KMS-11 (cell line): ENCODE data around the gene GPR132.
"Not testable (repeated sequence)": the region's sequence is repeated elsewhere in the genome, so short reads cannot be mapped to it uniquely, and the experiment has no call there.

ENCODE experiments used
- H2AFZ ChIP-seq: fragments of 200-600 bp; sonication (generic); 2 replicates; pipeline ENCODE4 v1.6.1; 2016; ENCODE audit warnings: antibody characterized with exemption, mixed run types, low read depth
- H3K27ac ChIP-seq: fragments of 200-600 bp; sonication (generic); 2 replicates; pipeline ENCODE4 v1.6.1; 2016; ENCODE audit warnings: mild to moderate bottlenecking, mixed run types
- H3K27me3 ChIP-seq: fragments of 200-600 bp; sonication (generic); 2 replicates; pipeline ENCODE4 v1.6.1; 2017; ENCODE audit warnings: mild to moderate bottlenecking, low read depth, mixed run types, moderate library complexity; ENCODE audit not compliant: insufficient read depth
- H3K36me3 ChIP-seq: fragments of 200-600 bp; sonication (generic); 2 replicates; pipeline ENCODE4 v1.6.1; 2017; ENCODE audit warnings: mild to moderate bottlenecking, mixed run types; ENCODE audit not compliant: insufficient read depth
- H3K4me1 ChIP-seq: fragments of 200-600 bp; sonication (generic); 2 replicates; pipeline ENCODE4 v1.6.1; 2016; ENCODE audit warnings: mild to moderate bottlenecking, low read depth, mixed run types; ENCODE audit not compliant: poor library complexity, severe bottlenecking
- H3K4me2 ChIP-seq: fragments of 200-600 bp; sonication (generic); 2 replicates; pipeline ENCODE4 v1.7.0; 2016; ENCODE audit warnings: mild to moderate bottlenecking, mixed run types
- H3K4me3 ChIP-seq: fragments of 200-600 bp; sonication (generic); IDR thresholded peaks from 2 replicates; pipeline ENCODE4 v1.6.1; 2017; ENCODE audit warnings: low read depth, low read length, mixed read lengths; ENCODE audit not compliant: insufficient read depth
- H3K79me2 ChIP-seq: fragments of 200-600 bp; sonication (generic); 2 replicates; pipeline ENCODE4 v1.6.1; 2016; ENCODE audit warnings: low read depth, mixed run types; ENCODE audit not compliant: insufficient read depth
- H3K9ac ChIP-seq: fragments of 200-600 bp; sonication (generic); 2 replicates; pipeline ENCODE4 v1.6.1; 2016; ENCODE audit warnings: mild to moderate bottlenecking, mixed run types
- H4K20me1 ChIP-seq: fragments of 200-600 bp; sonication (generic); 2 replicates; pipeline ENCODE4 v1.6.1; 2016; ENCODE audit warnings: mild to moderate bottlenecking, mixed run types; ENCODE audit not compliant: insufficient read depth
- CTCF ChIP-seq: fragments of 200-600 bp; sonication (generic); conservative IDR thresholded peaks from 2 replicates; pipeline ENCODE4 v1.6.1; 2017; ENCODE audit warnings: low read depth, mild to moderate bottlenecking, antibody characterized with exemption, low read length, moderate library complexity, mixed read lengths

The GPR132 gene

DNA sequence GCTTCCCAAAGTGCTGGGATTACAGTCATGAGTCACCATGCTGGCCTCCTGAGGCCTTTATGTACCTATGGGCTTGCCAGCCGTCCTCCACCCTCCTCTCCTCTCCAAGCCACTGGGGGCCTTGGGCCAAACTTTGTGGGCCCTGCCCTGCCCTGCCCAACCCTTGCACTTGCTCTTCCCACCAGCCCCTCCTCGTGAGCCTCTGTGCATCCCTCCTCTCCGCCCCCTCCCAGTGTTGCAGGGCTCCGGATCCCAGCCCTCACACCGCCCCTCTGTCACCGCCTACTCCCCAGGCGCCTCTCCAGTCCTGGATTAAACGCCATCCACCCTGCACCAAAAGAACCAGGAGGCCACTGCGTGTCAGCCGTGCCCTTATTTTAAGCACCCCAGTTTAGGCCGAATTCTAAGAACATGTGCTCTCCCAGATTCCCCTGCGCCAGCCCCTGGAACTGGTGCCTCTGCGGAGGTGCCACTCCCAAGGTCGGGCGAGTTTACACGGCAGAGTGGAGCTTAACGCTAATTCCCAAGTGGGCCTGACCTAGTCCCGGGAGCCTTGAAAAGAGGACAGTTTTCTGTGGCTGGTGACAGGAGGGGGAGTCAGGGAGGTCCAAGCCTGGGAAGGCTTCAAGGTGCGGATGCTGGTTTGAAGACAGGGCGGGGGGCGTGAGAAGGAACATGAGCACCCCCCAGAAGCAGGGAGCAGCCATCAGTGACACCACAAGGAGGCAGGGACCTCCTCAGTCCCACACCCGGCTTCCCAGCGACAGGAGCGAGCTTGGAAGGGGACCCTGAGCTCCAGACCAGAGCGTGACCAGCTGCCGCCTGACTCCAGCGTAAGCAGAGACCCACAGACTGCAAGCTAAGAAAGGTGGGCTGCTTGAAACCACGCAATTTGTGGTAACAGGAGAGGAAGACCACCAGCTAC lies 23.1 kb downstream of the GPR132 start:
- H3K79me2 ChIP-seq, result no peaks in the 10 kb centered on the region
- no peak overlapping the region for H3K4me3 ChIP-seq
- H3K27ac ChIP-seq, result no peak overlapping the region
- H3K4me2 ChIP-seq, result no peak overlapping the region
- no peaks in the 10 kb centered on the region for H4K20me1 ChIP-seq
- H3K4me1 ChIP-seq, result peaks cover 4% of the 10 kb centered on the region
- no peaks in the 10 kb centered on the region; the same call in 1 of the 2 replicates for H3K27me3 ChIP-seq
- H3K36me3 ChIP-seq, result no peaks in the 10 kb centered on the region
- no peak overlapping the region for H2AFZ ChIP-seq
- no peak overlapping the region for H3K9ac ChIP-seq
- TF ChIP-seq CTCF, result no peak

DNA sequence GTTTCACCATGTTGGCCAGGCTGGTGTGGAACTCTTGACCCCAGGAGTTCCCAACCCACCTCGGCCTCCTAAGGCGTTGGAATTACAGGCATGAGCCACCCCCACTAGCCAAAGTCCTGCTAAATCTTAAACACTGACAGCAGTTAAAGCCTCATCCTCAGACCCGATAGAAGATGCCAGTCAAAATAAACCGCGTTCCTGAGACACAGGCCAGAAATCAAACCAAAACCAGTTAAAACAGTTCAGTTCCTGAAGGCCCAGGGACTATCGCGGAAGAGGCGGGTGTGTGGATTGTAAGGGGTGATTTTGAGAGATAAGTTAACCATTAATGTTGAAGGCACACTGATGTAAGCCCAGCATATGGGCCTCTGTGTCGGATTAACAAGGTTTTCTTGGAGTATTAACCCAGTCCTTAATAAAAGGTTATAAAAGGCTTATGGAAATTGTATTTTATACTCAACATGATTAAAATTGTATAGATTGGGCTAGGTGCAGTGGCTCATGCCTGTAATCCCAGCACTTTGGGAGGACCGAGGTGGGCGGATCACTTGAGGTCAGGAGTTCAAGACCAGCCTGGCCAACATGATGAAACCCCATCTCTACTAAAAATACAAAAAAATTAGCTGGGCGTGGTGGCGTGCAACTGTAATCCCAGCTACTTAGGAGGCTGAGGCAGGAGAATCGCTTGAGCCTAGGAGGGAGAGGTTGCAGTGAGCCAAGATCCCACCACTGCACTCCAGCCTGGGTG lies 25.6 kb downstream of the GPR132 start:
- TF ChIP-seq CTCF, result no peak
- no peak overlapping the region for H3K9ac ChIP-seq
- no peak overlapping the region for H3K27ac ChIP-seq
- H3K36me3 ChIP-seq, result no peaks in the 10 kb centered on the region
- H3K79me2 ChIP-seq, result no peaks in the 10 kb centered on the region
- no peak overlapping the region for H3K4me2 ChIP-seq
- no peaks in the 10 kb centered on the region for H3K4me1 ChIP-seq
- no peak overlapping the region for H2AFZ ChIP-seq
- no peaks in the 10 kb centered on the region for H3K27me3 ChIP-seq
- H4K20me1 ChIP-seq, result no peaks in the 10 kb centered on the region
- H3K4me3 ChIP-seq, result no peak overlapping the region

- not testable (repeated sequence) for H3K79me2 ChIP-seq, H3K4me1 ChIP-seq, H3K27me3 ChIP-seq, H3K36me3 ChIP-seq, H3K4me3 ChIP-seq, H3K27ac ChIP-seq, H3K4me2 ChIP-seq, H4K20me1 ChIP-seq, H2AFZ ChIP-seq, H3K9ac ChIP-seq
Measured at GRCh38 chr14:105035616-105036015, 29.6 kb downstream of the GPR132 start.

- Histone ChIP-seq H3K4me1 (no peaks in the 10 kb centered on the region), H4K20me1 (no peaks in the 10 kb centered on the region), H3K4me2 (no peak overlapping the region), H3K9ac (no peak overlapping the region), H3K27me3 (no peaks in the 10 kb centered on the region), H3K79me2 (no peaks in the 10 kb centered on the region), H3K36me3 (no peaks in the 10 kb centered on the region), H3K4me3 (no peak overlapping the region), H2AFZ (no peak overlapping the region), H3K27ac (no peak overlapping the region)
- TF ChIP-seq CTCF, result no peak
Measured at GRCh38 chr14:105034315-105035039, 30.8 kb downstream of the GPR132 start.

GRCh38 chr14:105033412-105033900 lies 31.8 kb downstream of the GPR132 start:
- not testable (repeated sequence) for H3K27ac ChIP-seq, H3K36me3 ChIP-seq, H3K9ac ChIP-seq, H3K4me2 ChIP-seq, H3K4me1 ChIP-seq, H4K20me1 ChIP-seq, H3K4me3 ChIP-seq, H3K79me2 ChIP-seq, H3K27me3 ChIP-seq, H2AFZ ChIP-seq

DNA sequence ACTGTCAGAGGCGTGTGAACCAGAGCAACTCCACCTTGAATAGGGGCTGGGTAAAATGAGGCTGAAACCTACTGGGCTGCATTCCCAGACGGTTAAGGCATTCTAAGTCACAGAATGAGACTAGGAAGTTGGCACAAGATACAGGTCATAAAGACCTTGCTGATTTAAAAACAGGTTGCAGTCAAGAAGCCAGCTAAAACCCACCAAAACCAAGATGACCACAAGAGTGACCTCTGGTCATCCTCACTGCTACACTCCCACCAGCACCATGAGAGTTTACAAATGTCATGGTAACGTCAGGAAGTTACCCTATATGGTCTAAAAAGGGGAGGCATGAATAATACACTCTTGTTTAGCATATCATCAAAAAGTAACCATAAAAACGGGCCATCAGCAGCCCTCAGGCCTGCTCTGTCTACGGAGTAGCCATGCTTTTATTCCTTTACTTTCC lies 32.8 kb downstream of the GPR132 start:
- H3K4me2 ChIP-seq, H3K27ac ChIP-seq, H3K27me3 ChIP-seq, H3K79me2 ChIP-seq, H4K20me1 ChIP-seq, H3K9ac ChIP-seq, H3K4me3 ChIP-seq, H3K36me3 ChIP-seq, H2AFZ ChIP-seq, H3K4me1 ChIP-seq: not testable (repeated sequence)
